Measurements from ENCODE around the gene MACO1.

GRCh38 chr1:25435397-25436108 lies 4.9 kb downstream of the MACO1 start:
- TF ChIP-seq CTCF (IDR thresholded peaks at IDR 0.05; ENCODE audit: low read length) (no peak), EZH2 (IDR thresholded peaks at IDR 0.05; ENCODE audit: borderline replicate concordance, low read length) (no peak)
